ENCODE measurements around the gene SUMF1. TPM values are rescaled to one million over a fixed set of nuclear protein-coding genes. Genes with fewer than 3 reads are reported as not detected.

SUMF1 gene
- total RNA-seq, 2 experiments from 2014 or later = 3.5 to 4.9 TPM

DNA sequence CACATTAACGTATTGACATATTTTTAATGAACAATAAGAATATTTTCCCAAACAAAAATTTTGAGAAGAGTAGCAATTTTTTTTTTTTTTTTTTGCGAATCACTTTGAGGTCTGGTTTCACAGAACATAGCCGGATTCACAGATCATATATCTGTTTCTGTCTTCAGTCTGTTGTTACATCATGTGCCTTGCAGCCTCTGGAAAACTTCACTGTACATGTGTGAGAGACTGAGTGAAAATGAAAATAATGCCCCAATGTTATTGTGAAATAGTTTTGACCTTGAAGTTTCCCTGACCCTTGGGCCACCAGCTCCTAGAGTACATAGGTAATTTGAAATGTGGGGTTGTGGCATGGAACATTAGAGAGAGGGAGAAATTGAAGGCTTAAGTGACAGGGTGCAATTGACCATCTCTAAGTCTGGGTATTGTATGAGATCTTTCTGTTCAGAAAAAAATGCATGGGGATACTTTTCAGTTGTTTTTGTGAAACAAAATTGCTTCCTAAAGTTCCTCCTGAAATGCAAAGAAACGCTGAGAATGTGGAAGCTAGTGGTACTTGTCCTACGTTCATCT, 40.0 kb upstream of the SUMF1 start:
- H3K9me3 Mint-ChIP-seq (ENCODE audit: low read depth) = no peaks in the 10 kb centered on the region
- H3K27me3 Mint-ChIP-seq = no peaks in the 10 kb centered on the region
- no peak overlapping the region for H3K4me3 Mint-ChIP-seq
- no peak for ATAC-seq
- H3K27ac Mint-ChIP-seq = no peak overlapping the region
- peaks cover 54% of the 10 kb centered on the region for H3K4me1 Mint-ChIP-seq
- ChIA-PET POLR2A (interaction anchor here (1.0 to 1.1 kb wide), 2 partner anchors 12 to 13 kb away, joined by 4 to 8 read pairs; no protein-coding TSS in a partner anchor), CTCF (interaction anchor here (1.0 to 4.8 kb wide), 6 partner anchors 10 to 156 kb away, joined by 4 to 28 read pairs (median 4); no protein-coding TSS in a partner anchor)
- intact Hi-C loops (cut with DNase I, micrococcal nuclease) = no loop called here
- peaks cover 5% of the 10 kb centered on the region for H3K36me3 Mint-ChIP-seq (ENCODE audit: low read depth)
- DNase-seq = no peak

DNA sequence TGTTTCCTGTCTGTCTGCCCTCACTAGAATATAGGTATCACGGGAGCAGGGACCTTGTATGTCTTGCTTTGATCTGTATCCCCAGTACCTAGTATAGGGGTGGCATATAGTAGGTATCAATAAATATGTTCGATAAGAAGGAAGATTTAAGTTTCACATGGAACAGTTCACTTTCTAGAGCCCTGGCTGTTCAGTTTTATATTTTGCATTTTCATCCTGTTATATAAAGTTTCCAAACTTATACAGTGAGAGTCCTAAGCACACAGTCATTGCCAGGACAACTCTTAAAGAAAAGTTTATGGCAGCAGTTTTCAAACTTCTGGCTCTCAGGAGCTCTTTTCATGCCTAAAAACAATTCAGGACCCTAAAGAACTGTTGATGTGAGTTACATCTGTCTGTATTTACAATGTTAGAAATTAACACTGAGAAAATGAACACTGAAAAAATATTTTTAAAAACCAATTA, 39.5 kb upstream of the SUMF1 start:
- Mint-ChIP-seq H3K36me3 (ENCODE audit: low read depth) (peaks cover 9% of the 10 kb centered on the region), H3K9me3 (ENCODE audit: low read depth) (no peaks in the 10 kb centered on the region), H3K27ac (no peak overlapping the region), H3K4me3 (no peak overlapping the region), H3K4me1 (peaks cover 54% of the 10 kb centered on the region), H3K27me3 (no peaks in the 10 kb centered on the region)
- CTCF ChIA-PET = interaction anchor here (1.2 to 4.8 kb wide), 4 partner anchors 10 to 156 kb away, joined by 4 to 28 read pairs (median 10); no protein-coding TSS in a partner anchor
- DNase-seq = no peak
- ATAC-seq = no peak
- POLR2A ChIA-PET = interaction anchor here (1.1 kb wide), 1 partner anchor 13 kb away, joined by 8 read pairs; no protein-coding TSS in a partner anchor
- intact Hi-C loops (cut with DNase I, micrococcal nuclease) = no loop called here

DNA sequence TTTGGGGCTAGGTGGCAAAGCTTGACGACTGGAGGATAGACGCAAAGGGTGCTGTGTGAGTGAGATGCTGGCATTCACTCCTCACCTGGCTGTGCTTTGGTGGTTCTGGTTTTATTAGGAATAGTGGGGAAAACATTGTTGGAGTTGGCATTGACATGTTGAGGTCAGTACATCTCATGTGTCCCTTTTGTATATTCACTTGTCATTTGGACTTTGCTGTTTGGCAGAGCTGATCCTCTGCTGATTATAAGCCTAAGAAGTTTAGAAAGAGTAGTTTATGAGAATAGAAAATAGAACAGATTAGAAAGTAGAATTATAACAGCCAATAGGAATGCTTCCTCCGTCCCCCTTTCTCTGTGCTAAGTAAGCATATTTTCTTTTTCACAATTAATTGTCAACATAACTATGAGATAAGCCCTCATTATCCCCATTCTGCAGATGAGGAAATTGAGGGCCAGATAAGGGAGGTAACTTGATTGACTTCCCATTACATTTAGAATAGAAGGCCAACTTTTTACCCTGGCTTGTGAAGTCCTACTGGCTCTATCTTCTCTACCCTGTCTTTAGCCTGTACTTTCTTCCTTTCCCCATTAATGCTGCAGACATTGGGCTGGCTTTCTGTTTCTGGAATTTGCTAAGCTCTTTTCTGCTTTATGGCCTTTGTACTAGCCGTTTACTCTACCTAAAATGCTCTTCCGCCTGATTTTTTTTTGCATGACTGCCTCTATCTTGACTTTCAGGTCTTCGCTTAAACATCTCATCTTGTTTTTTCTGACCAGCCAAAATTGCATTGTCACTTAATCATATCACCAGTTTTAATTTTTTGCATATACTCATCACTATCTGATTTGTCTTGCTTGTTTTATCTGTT, 38.9 kb upstream of the SUMF1 start:
- CTCF ChIA-PET = interaction anchor here (0.6 to 3.3 kb wide), 4 partner anchors 8 to 673 kb away, joined by 3 to 16 read pairs (median 6); no protein-coding TSS in a partner anchor
- no peak for DNase-seq
- Mint-ChIP-seq H3K9me3 (ENCODE audit: low read depth) (no peaks in the 10 kb centered on the region), H3K4me1 (peaks cover 54% of the 10 kb centered on the region), H3K4me3 (no peak overlapping the region), H3K36me3 (ENCODE audit: low read depth) (peaks cover 11% of the 10 kb centered on the region), H3K27me3 (no peaks in the 10 kb centered on the region), H3K27ac (peak overlapping the region; percentile 13)
- POLR2A ChIA-PET = interaction anchor here (1.1 kb wide), 1 partner anchor 12 kb away, joined by 8 read pairs; no protein-coding TSS in a partner anchor
- intact Hi-C loops (cut with DNase I, micrococcal nuclease) = no loop called here
- ATAC-seq = no peak

DNA sequence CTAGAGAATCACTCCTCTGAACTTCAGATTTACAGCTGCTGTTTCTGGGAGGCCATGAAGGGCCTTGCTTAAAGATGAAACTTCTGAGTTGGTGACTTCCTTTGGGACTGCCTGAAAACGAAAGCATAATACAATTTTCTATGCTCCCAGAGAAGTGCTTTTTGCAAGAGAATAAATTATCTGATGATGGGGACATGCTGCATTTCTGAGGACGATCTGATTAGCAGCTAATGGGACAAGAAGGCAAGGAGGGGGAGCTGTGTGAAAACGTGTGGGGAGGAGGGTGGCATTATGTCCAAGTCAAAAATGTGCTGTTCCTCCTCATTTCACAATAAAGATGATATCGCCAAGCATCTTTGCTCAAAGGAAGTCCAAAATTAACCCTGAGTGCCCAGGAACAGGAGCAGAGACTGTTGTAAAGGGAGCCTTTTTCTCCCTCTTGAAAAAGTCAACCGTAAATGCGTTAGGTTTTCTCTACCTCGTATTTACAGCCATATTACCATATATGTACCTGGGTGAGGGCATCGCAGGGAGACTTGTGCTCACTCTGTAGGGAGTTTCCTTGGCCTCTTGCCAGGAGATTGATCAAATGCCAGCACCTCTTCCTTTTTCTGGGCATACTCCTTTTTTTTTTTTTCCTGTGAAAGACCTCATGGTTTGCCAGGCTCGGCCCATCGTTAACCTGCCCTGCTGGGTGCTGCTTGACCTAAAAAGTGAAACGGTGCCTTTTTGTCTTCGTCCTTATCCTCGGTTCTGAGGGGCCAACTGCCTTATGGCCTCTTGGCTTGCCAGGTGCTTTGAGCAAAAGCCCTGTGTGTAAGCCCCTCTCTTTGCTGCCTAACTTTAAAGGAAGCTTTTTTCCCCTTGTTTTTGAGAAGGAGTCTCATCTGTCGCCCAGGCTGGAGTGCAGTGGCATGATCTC, 37.5 kb upstream of the SUMF1 start:
- ATAC-seq (peak; percentile 81), DNase-seq (peak; percentile 51)
- H3K27me3 Mint-ChIP-seq = no peaks in the 10 kb centered on the region
- no peaks in the 10 kb centered on the region for H3K9me3 Mint-ChIP-seq (ENCODE audit: low read depth)
- peaks cover 16% of the 10 kb centered on the region for H3K36me3 Mint-ChIP-seq (ENCODE audit: low read depth)
- ChIA-PET POLR2A (interaction anchor here (0.7 to 2.5 kb wide), 2 partner anchors 12 to 1308 kb away, joined by 3 to 7 read pairs; partner anchors contain the start of gene ITPR1), CTCF (interaction anchor here (0.6 to 3.3 kb wide), 6 partner anchors 9 to 154 kb away, joined by 3 to 16 read pairs (median 8); partner anchors contain the start of gene ITPR1)
- H3K4me3 Mint-ChIP-seq = peak overlapping the region; percentile 72
- H3K4me1 Mint-ChIP-seq = peaks cover 54% of the 10 kb centered on the region
- peak overlapping the region; percentile 95 for H3K27ac Mint-ChIP-seq
- intact Hi-C loops (cut with DNase I, micrococcal nuclease) = loop anchor here in 1 of 2 experiments (1.0 kb wide), 1 partner anchor 9 kb away; no protein-coding TSS in a partner anchor

DNA sequence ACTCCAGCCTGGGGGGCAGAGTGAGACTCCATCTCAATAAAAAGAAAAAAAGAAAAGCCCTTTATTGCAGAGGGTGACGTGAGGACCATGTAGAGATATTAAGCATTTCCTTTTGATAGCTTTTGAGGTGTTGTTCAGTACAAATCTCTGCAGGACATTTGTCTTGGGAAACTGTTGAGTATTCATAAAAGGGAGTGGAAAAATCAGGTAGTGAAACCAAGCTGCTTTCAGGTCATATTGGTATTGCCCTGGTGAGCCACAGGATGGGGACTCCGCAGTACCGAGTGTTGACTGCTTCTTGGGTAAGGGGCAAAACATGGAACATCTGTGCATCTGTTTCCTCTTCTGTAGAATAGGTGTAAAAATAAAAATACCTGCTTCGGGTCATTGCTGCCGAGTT, 36.0 kb upstream of the SUMF1 start:
- H3K27me3 Mint-ChIP-seq = no peaks in the 10 kb centered on the region
- ChIA-PET CTCF (no interaction called here), POLR2A (interaction anchor here (2.5 kb wide), 1 partner anchor 10 kb away, joined by 7 read pairs; the partner anchor contains the start of gene ITPR1)
- H3K9me3 Mint-ChIP-seq (ENCODE audit: low read depth) = no peaks in the 10 kb centered on the region
- H3K4me3 Mint-ChIP-seq = no peak overlapping the region
- no peak overlapping the region for H3K27ac Mint-ChIP-seq
- ATAC-seq (peak; percentile 15), DNase-seq (no peak)
- intact Hi-C loops (cut with DNase I, micrococcal nuclease) = no loop called here
- peaks cover 48% of the 10 kb centered on the region for H3K4me1 Mint-ChIP-seq
- H3K36me3 Mint-ChIP-seq (ENCODE audit: low read depth) = peaks cover 15% of the 10 kb centered on the region

DNA sequence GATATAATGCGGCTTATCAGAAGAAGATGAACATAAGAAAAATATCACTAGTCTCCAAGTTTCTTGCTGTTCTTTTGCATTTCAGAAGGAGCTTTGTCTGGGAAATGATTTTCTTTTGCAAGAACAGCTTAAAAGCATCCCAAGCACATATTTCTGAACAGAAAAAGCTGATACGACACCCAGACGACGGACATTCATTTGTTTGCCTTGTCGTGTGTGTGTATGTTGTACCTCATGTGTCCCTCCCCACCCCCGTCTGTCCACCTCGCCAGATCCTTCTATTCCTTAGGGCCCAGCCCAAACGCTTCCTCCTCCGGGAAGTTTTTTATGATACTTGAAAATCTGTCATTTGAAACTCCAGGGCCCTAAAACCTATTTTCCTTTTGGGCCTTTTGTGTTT, 34.9 kb upstream of the SUMF1 start:
- DNase-seq (no peak), ATAC-seq (no peak)
- H3K4me1 Mint-ChIP-seq = peaks cover 41% of the 10 kb centered on the region
- H3K27ac Mint-ChIP-seq = no peak overlapping the region
- intact Hi-C loops (cut with DNase I, micrococcal nuclease) = no loop called here
- CTCF ChIA-PET = interaction anchor here (1.4 kb wide), 1 partner anchor 131 kb away, joined by 5 read pairs; no protein-coding TSS in a partner anchor
- no peak overlapping the region for H3K4me3 Mint-ChIP-seq
- H3K9me3 Mint-ChIP-seq (ENCODE audit: low read depth) = no peaks in the 10 kb centered on the region
- no peaks in the 10 kb centered on the region for H3K27me3 Mint-ChIP-seq
- H3K36me3 Mint-ChIP-seq (ENCODE audit: low read depth) = peaks cover 17% of the 10 kb centered on the region
- POLR2A ChIA-PET = no interaction called here

DNA sequence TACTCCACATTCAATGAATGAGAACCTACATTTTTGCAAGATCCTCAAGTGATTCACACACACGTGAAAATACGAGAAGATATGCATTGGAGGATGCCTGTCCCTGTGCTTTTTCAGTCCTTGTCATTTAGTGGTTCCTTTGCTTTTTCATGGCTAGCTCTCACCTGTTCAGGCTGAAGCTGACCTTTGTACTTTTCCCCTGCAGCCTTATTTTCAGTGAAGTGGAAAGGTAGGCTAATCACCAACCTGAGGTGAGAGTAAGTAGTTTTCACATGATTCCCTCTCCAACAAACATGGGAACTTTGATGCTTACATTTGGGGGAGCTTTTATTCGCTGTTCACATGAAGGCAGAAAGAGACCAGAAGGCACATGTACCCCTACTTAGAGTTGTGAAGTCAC, 34.4 kb upstream of the SUMF1 start:
- Mint-ChIP-seq H3K9me3 (ENCODE audit: low read depth) (no peaks in the 10 kb centered on the region), H3K4me1 (peaks cover 41% of the 10 kb centered on the region), H3K4me3 (no peak overlapping the region), H3K27ac (no peak overlapping the region), H3K27me3 (no peaks in the 10 kb centered on the region), H3K36me3 (ENCODE audit: low read depth) (peaks cover 18% of the 10 kb centered on the region)
- no peak for ATAC-seq
- no peak for DNase-seq
- POLR2A ChIA-PET = interaction anchor here (0.8 kb wide), 1 partner anchor 34 kb away, joined by 6 read pairs; no protein-coding TSS in a partner anchor
- CTCF ChIA-PET = interaction anchor here (1.4 kb wide), 1 partner anchor 131 kb away, joined by 5 read pairs; no protein-coding TSS in a partner anchor
- intact Hi-C loops (cut with DNase I, micrococcal nuclease) = no loop called here

DNA sequence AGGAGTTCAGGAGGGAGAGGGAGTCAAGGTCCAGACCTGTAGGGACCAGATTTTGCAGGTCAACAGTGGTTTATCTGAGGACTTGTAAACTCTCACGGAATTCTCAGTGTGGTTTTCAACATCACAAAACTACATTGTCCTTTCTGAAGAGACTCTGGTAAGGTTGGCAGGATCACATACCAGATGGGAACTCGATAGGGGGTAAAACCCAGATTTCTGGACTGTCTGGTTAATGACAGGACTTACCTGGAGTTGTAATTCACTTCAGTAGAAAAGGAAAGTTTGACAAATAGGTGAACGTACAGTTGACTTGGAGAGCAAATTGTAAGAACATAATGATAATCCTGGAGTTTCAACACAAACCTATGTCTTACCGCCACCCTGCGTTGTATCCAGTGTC, 31.4 kb upstream of the SUMF1 start:
- ChIA-PET POLR2A (no interaction called here), CTCF (no interaction called here)
- no peak for DNase-seq
- Mint-ChIP-seq H3K36me3 (ENCODE audit: low read depth) (peaks cover 22% of the 10 kb centered on the region), H3K27me3 (no peaks in the 10 kb centered on the region), H3K27ac (no peak overlapping the region), H3K4me1 (peaks cover 36% of the 10 kb centered on the region), H3K9me3 (ENCODE audit: low read depth) (no peaks in the 10 kb centered on the region), H3K4me3 (no peak overlapping the region)
- intact Hi-C loops (cut with DNase I, micrococcal nuclease) = loop anchor here (10.0 kb wide), 3 partner anchors 136 to 1324 kb away; partner anchors contain the start of gene CRBN (in 1 of the 2)
- no peak for ATAC-seq

DNA sequence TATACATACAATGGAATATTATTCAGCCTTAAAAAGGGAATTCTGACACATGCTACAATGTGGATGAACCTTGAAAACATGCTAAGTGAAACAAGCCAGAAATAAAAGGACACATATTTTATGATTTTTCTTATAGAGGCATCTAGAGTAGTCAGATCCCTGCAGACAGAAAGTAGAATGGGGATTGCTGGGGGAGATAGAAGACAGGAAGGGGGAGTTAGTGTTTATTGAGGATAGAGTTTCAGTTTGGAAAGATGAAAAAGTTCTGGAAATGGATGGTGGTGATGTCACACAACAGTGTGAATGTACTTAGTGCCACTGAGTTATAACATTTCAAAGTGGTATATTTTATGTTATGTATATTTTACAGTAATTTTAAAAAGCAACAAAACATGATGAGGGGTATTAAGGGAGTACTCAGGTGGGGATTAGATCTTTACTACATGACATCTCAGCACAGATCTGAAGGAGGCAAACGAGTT, 30.8 kb upstream of the SUMF1 start:
- no peak for DNase-seq
- no peak overlapping the region for H3K27ac Mint-ChIP-seq
- no peak for ATAC-seq
- intact Hi-C loops (cut with DNase I, micrococcal nuclease) = loop anchor here (10.0 kb wide), 3 partner anchors 137 to 1323 kb away; partner anchors contain the start of gene CRBN (in 1 of the 2)
- no peak overlapping the region for H3K4me3 Mint-ChIP-seq
- H3K9me3 Mint-ChIP-seq (ENCODE audit: low read depth) = no peaks in the 10 kb centered on the region
- POLR2A ChIA-PET = no interaction called here
- CTCF ChIA-PET = interaction anchor here (0.6 to 1.1 kb wide), 2 partner anchors 21 to 176 kb away, joined by 3 to 4 read pairs; no protein-coding TSS in a partner anchor
- peaks cover 22% of the 10 kb centered on the region for H3K36me3 Mint-ChIP-seq (ENCODE audit: low read depth)
- H3K27me3 Mint-ChIP-seq = no peaks in the 10 kb centered on the region
- peaks cover 30% of the 10 kb centered on the region for H3K4me1 Mint-ChIP-seq

DNA sequence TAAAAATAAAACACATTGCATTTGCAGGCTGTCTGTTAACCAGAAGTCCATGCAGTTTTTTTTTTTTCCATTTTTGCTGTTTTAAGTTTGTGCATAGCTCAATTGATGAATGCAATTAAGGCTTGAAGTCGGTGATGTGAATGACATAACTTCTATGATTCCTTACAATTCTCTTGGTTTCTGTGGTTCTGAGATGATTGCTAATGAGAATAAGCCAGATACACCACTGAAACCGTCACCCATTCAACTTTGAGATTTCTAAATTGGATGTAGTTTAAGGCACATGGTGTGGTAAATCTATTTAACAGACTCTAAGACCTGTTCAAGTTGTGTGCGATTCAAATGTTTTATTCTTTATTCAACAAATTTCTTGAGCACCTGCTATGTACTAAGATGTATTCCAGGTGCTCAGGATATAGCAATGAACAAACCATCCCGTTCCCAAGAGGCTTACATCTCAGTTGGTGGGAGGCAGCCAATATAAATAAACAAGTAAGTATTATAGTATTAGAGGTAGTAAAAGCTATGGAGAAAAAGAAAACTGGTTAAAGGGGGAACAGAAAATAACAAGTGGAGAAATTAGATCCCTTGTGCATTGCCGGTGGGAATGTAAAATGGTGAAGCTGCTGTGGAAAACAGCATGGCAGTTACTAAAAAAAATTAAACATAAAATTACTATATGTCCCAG, 30.1 kb upstream of the SUMF1 start:
- intact Hi-C loops (cut with DNase I, micrococcal nuclease) = loop anchor here (10.0 kb wide), 3 partner anchors 138 to 1322 kb away; partner anchors contain the start of gene CRBN (in 1 of the 2)
- no peaks in the 10 kb centered on the region for H3K27me3 Mint-ChIP-seq
- POLR2A ChIA-PET = interaction anchor here (0.6 kb wide), 1 partner anchor 697 kb away, joined by 4 read pairs; no protein-coding TSS in a partner anchor

More for the DNA sequence above, 30.1 kb upstream of the SUMF1 start:
- peaks cover 22% of the 10 kb centered on the region for H3K36me3 Mint-ChIP-seq (ENCODE audit: low read depth)
- ATAC-seq (no peak), DNase-seq (no peak)
- CTCF ChIA-PET = interaction anchor here (0.6 to 2.5 kb wide), 5 partner anchors 21 to 175 kb away, joined by 3 to 12 read pairs (median 3); no protein-coding TSS in a partner anchor
- no peaks in the 10 kb centered on the region for H3K9me3 Mint-ChIP-seq (ENCODE audit: low read depth)
- no peak overlapping the region for H3K4me3 Mint-ChIP-seq
- no peak overlapping the region for H3K27ac Mint-ChIP-seq
- peaks cover 31% of the 10 kb centered on the region for H3K4me1 Mint-ChIP-seq
